Spleen (tissue), 11 donors: ENCODE results near the gene LRMDA. TPM values are rescaled to one million over a fixed set of nuclear protein-coding genes. Genes with fewer than 3 reads are reported as not detected.

ENCODE experiments used
- DNase-seq: peaks from one replicate; pipeline ENCODE4 v3.0.0-alpha.2; 2020
- H3K27ac ChIP-seq, 8 donors: fragments of 200-600 bp; sonication (generic) in 7 of 8; 1 replicate in 4 of 8; 2 replicates in 4 of 8; pipeline versions ENCODE4 v1.5.0 to v1.8.0; 2016 to 2021; ENCODE audit warnings: inconsistent platforms in 4 of 8, mild to moderate bottlenecking in 4 of 8, moderate library complexity in 1 of 8
- H3K27me3 ChIP-seq, 7 donors: fragments of 200-600 bp; sonication (generic) in 6 of 7; replicated peaks in 1 of 7; 1 replicate in 4 of 7; 2 replicates in 3 of 7; pipeline versions ENCODE4 v1.5.0 to v1.8.0; 2016 to 2021; ENCODE audit warnings: inconsistent platforms in 3 of 7, mild to moderate bottlenecking in 1 of 7
- H3K36me3 ChIP-seq, 6 donors: fragments of 200-600 bp; sonication (generic) in 5 of 6; 1 replicate in 4 of 6; 2 replicates in 2 of 6; pipeline versions ENCODE4 v1.5.0 to v1.8.0; 2016 to 2021; ENCODE audit warnings: inconsistent platforms in 2 of 6
- H3K4me1 ChIP-seq, 6 donors: fragments of 200-600 bp; sonication (generic) in 5 of 6; 1 replicate in 3 of 6; 2 replicates in 3 of 6; pipeline versions ENCODE4 v1.5.0 to v1.8.0; 2016 to 2021; ENCODE audit warnings: inconsistent platforms in 3 of 6
- H3K4me3 ChIP-seq, 8 donors: fragments of 200-600 bp; sonication (generic) in 7 of 8; 1 replicate in 4 of 8; 2 replicates in 4 of 8; pipeline versions ENCODE4 v1.5.0 to v1.8.0; 2016 to 2021; ENCODE audit warnings: inconsistent platforms in 4 of 8, mild to moderate bottlenecking in 4 of 8, moderate library complexity in 2 of 8
- H3K9me3 ChIP-seq, 8 donors: fragments of 200-600 bp; sonication (generic) in 7 of 8; 1 replicate in 4 of 8; 2 replicates in 4 of 8; pipeline versions ENCODE4 v1.5.0 to v1.8.0; 2016 to 2021; ENCODE audit warnings: inconsistent platforms in 4 of 8
- CTCF ChIP-seq, 11 experiments: fragments of 200-600 bp in 7 of 11; fragments of 450-650 bp in 4 of 11; sonication (generic) in 4 of 11; IDR thresholded peaks in 8 of 11; conservative IDR thresholded peaks in 3 of 11; 1 replicate in 7 of 11; 2 replicates in 4 of 11; pipeline versions ENCODE4 v1.4.0 to v1.8.0; 2016 to 2021; ENCODE audit warnings: antibody characterized with exemption in 11 of 11, inconsistent platforms in 4 of 11, mild to moderate bottlenecking in 1 of 11
- POLR2A ChIP-seq, 3 donors: fragments of 450-650 bp; IDR thresholded peaks; one replicate each; pipeline ENCODE4 v1.5.1; 2017; ENCODE audit warnings: antibody characterized with exemption in 3 of 3, mild to moderate bottlenecking in 1 of 3
- POLR2AphosphoS5 ChIP-seq, 3 donors: sonication (generic); formaldehyde crosslinking; IDR thresholded peaks; one replicate each; pipeline ENCODE4 v1.5.1; 2017; ENCODE audit warnings: antibody characterized with exemption in 3 of 3
- WGBS, 5 donors: extraction: QIAGEN DNeasy Blood & Tissue Kit in 3 of 5; methylation state at CpG; one replicate each; pipeline versions ENCODE4 v1.1.5 to v1.1.7; 2013 to 2018; 5-methylcytosine and 5-hydroxymethylcytosine counted together
- intact Hi-C: fragments of 100-400 bp; cut with DNase I; formaldehyde crosslinking; loops from one replicate; pipeline ENCODE4 v1.15.0; 2023; ENCODE audit warnings: low total_unique reads
- polyA plus RNA-seq, 3 donors: library from polyadenylated mRNA; stranded (reverse); fragments of 200-250 nt; gene quantifications; one replicate each; pipeline ENCODE4 v1.2.1, GENCODE V29; 2013
- total RNA-seq, 7 donors: library from RNA; depleted of rRNA in 3 of 7; stranded (reverse); fragments of >200 nt in 3 of 7; fragmentation: NEBNext Ultra II Directional in 4 of 7; extraction: Animal tissue kit (Norgen Biotek cat#: 25700) in 4 of 7; gene quantifications; one replicate each; pipeline versions ENCODE4 v1.1.0 to v1.2.1, GENCODE V29; 2016 to 2021
- donor health status: healthy with polysubstance abuse.
- donor health status: DM: no; HTN: no; CAD: no; lungs with moderate emphysema.
- donor health status: DM: no; HTN: no; CAD: no.
- donor health status: Bipolar disorder and iron deficiency.
- donor health status: healthy.
- donor health status: DM: no; HTN: no; CAD: no.
- donor health status: DM: yes; HTN: yes; CAD: no.

LRMDA gene
- total and polyA plus RNA-seq, 10 donors = 7.3 to 46.6 (median 28.2) TPM

- H3K9me3 ChIP-seq = no peaks in the 10 kb centered on the region
- TF ChIP-seq POLR2AphosphoS5 (IDR thresholded peaks at IDR 0.05) (no peak), CTCF (IDR thresholded peaks at IDR 0.05 in 8 of 11, conservative IDR thresholded peaks at IDR 0.05 in 3 of 11) (no peak), POLR2A (IDR thresholded peaks at IDR 0.05) (no peak)
- WGBS, 5 donors = 78 to 88% (median 83%) methylated on average over 2 of the region's 2 CpGs
- no peak overlapping the region for H3K4me3 ChIP-seq
- H3K27ac ChIP-seq = no peak overlapping the region
- no peaks in the 10 kb centered on the region for H3K27me3 ChIP-seq
- H3K36me3 ChIP-seq = no peaks in the 10 kb centered on the region
- intact Hi-C loops = no loop called here
- peaks cover 0 to 21% (median 6%) of the 10 kb centered on the region in 6 donors for H3K4me1 ChIP-seq
- DNase-seq = no peak
Observed at GRCh38 chr10:76031099-76031498, 599.7 kb downstream of the LRMDA start.

GRCh38 chr10:76031769-76032699, 600.6 kb downstream of the LRMDA start:
- H3K27me3 ChIP-seq = no peaks in the 10 kb centered on the region
- H3K4me1 ChIP-seq = peaks cover 0 to 22% (median 9%) of the 10 kb centered on the region in 6 donors
- no peak overlapping the region for H3K4me3 ChIP-seq
- no peak for TF ChIP-seq POLR2A (IDR thresholded peaks at IDR 0.05)
- no peak for TF ChIP-seq CTCF (IDR thresholded peaks at IDR 0.05 in 8 of 11, conservative IDR thresholded peaks at IDR 0.05 in 3 of 11)
- TF ChIP-seq POLR2AphosphoS5 (IDR thresholded peaks at IDR 0.05) = no peak
- H3K27ac ChIP-seq = no peak overlapping the region
- DNase-seq = no peak
- H3K36me3 ChIP-seq = no peaks in the 10 kb centered on the region
- WGBS, 5 donors = 87 to 93% (median 91%) methylated on average over 12 to 14 of the region's 14 CpGs
- intact Hi-C loops = no loop called here
- H3K9me3 ChIP-seq = no peaks in the 10 kb centered on the region

GRCh38 chr10:76032700-76033039, 601.2 kb downstream of the LRMDA start:
- Histone ChIP-seq H3K27ac (no peak overlapping the region), H3K4me3 (no peak overlapping the region), H3K9me3 (no peaks in the 10 kb centered on the region), H3K27me3 (no peaks in the 10 kb centered on the region), H3K36me3 (no peaks in the 10 kb centered on the region), H3K4me1 (peaks cover 0 to 22% (median 9%) of the 10 kb centered on the region in 6 donors)
- WGBS, 5 donors = 92 to 95% (median 93%) methylated on average over 3 of the region's 3 CpGs
- intact Hi-C loops = no loop called here
- TF ChIP-seq POLR2A (IDR thresholded peaks at IDR 0.05) = no peak
- TF ChIP-seq CTCF (IDR thresholded peaks at IDR 0.05 in 8 of 11, conservative IDR thresholded peaks at IDR 0.05 in 3 of 11) = no peak
- no peak for TF ChIP-seq POLR2AphosphoS5 (IDR thresholded peaks at IDR 0.05)
- no peak for DNase-seq

- Histone ChIP-seq H3K4me3 (no peak overlapping the region), H3K4me1 (peaks cover 0 to 22% (median 9%) of the 10 kb centered on the region in 6 donors), H3K27ac (no peak overlapping the region), H3K27me3 (no peaks in the 10 kb centered on the region), H3K9me3 (peaks cover 0 to 7% (median 4%) of the 10 kb centered on the region in 8 donors), H3K36me3 (peaks cover 0 to 4% (median 0%) of the 10 kb centered on the region in 6 donors)
- 25 to 32% (median 28%) methylated on average over 15 of the region's 15 CpGs for WGBS, 5 donors
- TF ChIP-seq CTCF (IDR thresholded peaks at IDR 0.05 in 8 of 11, conservative IDR thresholded peaks at IDR 0.05 in 3 of 11) = peak in 1 of 11 experiments; percentile 25
- no peak for TF ChIP-seq POLR2A (IDR thresholded peaks at IDR 0.05)
- intact Hi-C loops = no loop called here
- DNase-seq = no peak
Observed at GRCh38 chr10:76033457-76034196, 602.2 kb downstream of the LRMDA start.
